ENCODE measurements around the gene COL20A1. TPM values are rescaled to one million over a fixed set of nuclear protein-coding genes. Genes with fewer than 3 reads are reported as not detected.

The COL20A1 gene
- total and polyA plus RNA-seq, 2 experiments from 2014 or later = 1.4 TPM; not detected in 1

DNA sequence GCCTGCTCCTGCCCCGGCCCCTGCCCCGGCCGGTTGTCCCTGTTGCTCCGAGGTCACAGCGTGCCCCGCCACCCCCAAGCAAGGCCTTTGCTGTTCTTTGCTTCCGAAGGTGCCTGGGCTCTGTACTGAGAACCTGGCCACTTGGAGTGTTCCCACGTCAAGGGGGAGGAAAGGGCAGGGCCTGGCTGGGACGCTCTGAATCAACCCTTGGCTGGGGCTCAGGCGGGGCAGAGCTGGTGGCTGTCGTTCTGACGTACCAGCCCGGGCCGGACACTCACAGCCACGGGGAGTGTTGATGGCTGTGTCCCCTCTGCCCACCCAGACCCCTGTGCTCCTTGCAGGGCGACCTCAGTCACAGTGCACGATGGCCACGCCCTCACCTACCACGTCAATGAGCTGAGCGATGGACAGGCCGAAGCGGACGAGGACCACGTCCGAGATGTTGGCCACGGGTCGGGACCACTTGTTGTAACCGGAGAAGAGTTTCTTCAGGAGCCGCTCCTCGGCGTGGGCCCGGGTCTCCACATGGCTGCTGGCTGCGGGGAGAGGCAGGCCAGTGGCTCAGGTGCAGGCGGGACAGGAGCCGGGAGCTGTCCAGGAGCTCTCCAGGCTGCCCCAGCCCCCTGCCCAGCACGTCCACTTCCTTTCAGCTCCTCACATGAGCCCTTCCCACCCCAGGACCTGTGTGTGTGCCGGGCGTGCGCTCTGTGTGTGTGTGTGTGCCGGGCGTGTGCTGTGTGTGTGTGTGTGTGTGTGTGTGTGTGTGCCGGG lies 66.4 kb downstream of the COL20A1 start:
- Histone ChIP-seq H3K27me3 (peaks cover 57% of the 10 kb centered on the region), H3K9me3 (ENCODE audit: low read depth) (no peaks in the 10 kb centered on the region), H3K36me3 (no peaks in the 10 kb centered on the region), H3K4me3 (no peak overlapping the region), H3K27ac (no peak overlapping the region), H3K4me1 (ENCODE audit: low read depth) (peaks cover 2% of the 10 kb centered on the region)
- TF ChIP-seq CTCF (IDR thresholded peaks at IDR 0.05; ENCODE audit: low read depth, low read length) = no peak
- peak in 1 of 2 donors; percentile 45 for DNase-seq (ENCODE audit: low read depth in 1 of 2, low spot score in 1 of 2)

- Histone ChIP-seq H3K36me3 (no peaks in the 10 kb centered on the region), H3K4me1 (ENCODE audit: low read depth) (peaks cover 2% of the 10 kb centered on the region), H3K4me3 (peak overlapping the region; percentile 9), H3K27ac (no peak overlapping the region), H3K9me3 (ENCODE audit: low read depth) (no peaks in the 10 kb centered on the region), H3K27me3 (peaks cover 66% of the 10 kb centered on the region)
- no peak for DNase-seq (ENCODE audit: low read depth in 1 of 2, low spot score in 1 of 2)
- TF ChIP-seq CTCF (IDR thresholded peaks at IDR 0.05; ENCODE audit: low read depth, low read length) = no peak
Measured at GRCh38 chr20:63359937-63360849, 67.2 kb downstream of the COL20A1 start.

DNA sequence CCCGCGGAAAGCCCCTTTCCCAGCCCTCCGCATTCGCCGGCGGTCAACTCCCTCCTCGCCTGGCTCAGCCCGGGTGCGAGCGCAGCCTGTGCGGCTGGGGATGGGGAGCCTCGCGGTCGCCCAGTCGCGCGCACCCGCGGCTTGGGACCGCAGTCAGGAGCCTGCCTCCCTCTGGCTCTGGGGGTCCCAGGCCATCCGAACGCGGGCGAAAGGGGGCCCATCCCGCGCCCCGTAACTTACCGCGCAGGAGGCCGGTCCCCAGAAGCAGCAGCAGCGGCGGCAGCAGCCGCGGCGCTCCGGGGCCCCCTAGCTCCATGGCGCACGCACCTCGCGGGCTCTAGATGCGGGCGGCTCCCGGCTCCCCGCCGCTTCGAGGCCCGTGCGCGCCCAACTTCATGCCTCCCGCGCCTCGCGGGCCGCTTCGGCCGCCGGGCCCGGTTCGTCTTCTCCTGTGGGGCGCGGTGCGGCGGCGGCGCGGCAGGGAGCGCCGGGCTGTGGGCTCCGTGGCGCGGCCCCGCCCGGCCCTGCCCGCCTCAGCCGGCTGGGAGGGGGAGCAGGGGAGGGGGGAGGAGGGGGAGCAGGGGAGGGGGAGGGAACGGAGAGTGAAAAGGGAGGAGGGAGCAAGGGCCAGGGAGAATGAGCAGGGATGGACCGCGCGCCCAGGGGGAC lies 68.0 kb downstream of the COL20A1 start, which contains the start of gene CHRNA4:
CHRNA4 (minus strand) TSS at position 500 of the 669 bp plus-strand sequence; CDS start at position 316, 184 bp downstream.
- peaks cover 67% of the 10 kb centered on the region for H3K27me3 ChIP-seq
- DNase-seq (ENCODE audit: low read depth in 1 of 2, low spot score in 1 of 2) = peak in 1 of 2 donors; percentile 40
- no peaks in the 10 kb centered on the region for H3K36me3 ChIP-seq
- peak within 1 kb of the TSS; percentile 9 for H3K4me3 ChIP-seq
- peaks cover 2% of the 10 kb centered on the region for H3K4me1 ChIP-seq (ENCODE audit: low read depth)
- no peaks in the 10 kb centered on the region for H3K9me3 ChIP-seq (ENCODE audit: low read depth)
- no peak within 1 kb of the TSS for H3K27ac ChIP-seq
- TF ChIP-seq CTCF (IDR thresholded peaks at IDR 0.05; ENCODE audit: low read depth, low read length) = no peak

GRCh38 chr20:63361519-63362435 lies 68.8 kb downstream of the COL20A1 start:
- H3K27me3 ChIP-seq = peaks cover 67% of the 10 kb centered on the region
- peaks cover 2% of the 10 kb centered on the region for H3K4me1 ChIP-seq (ENCODE audit: low read depth)
- no peaks in the 10 kb centered on the region for H3K36me3 ChIP-seq
- no peaks in the 10 kb centered on the region for H3K9me3 ChIP-seq (ENCODE audit: low read depth)
- no peak overlapping the region for H3K27ac ChIP-seq
- no peak for DNase-seq (ENCODE audit: low read depth in 1 of 2, low spot score in 1 of 2)
- H3K4me3 ChIP-seq = no peak overlapping the region
- TF ChIP-seq CTCF (IDR thresholded peaks at IDR 0.05; ENCODE audit: low read depth, low read length) = no peak
